Cardiac fibroblast (primary cell): ENCODE results near the gene CEP70.
A peak's percentile ranks its signal among the peaks of the same experiment; 100 is the strongest.
"Not testable (repeated sequence)": the region's sequence is repeated elsewhere in the genome, so short reads cannot be mapped to it uniquely, and the experiment has no call there.

Experiments used
- DNase-seq, 2 donors: peaks; one replicate each; pipeline versions ENCODE4 v3.0.0 to v3.0.0-alpha.2; 2010; ENCODE audit warnings: low read depth in 2 of 2
- H3K4me3 ChIP-seq, 2 donors: replicated peaks in 1 of 2; 1 replicate in 1 of 2; 2 replicates in 1 of 2; pipeline ENCODE4 v1.5.1; 2011; ENCODE audit warnings: low read depth in 2 of 2, low read length in 2 of 2, mild to moderate bottlenecking in 2 of 2, moderate library complexity in 1 of 2
- CTCF ChIP-seq: IDR thresholded peaks from one replicate; pipeline ENCODE4 v1.5.1; 2011; ENCODE audit warnings: low read depth, mild to moderate bottlenecking, low read length, inconsistent platforms

The CEP70 gene

GRCh38 chr3:138560501-138560900, 33.6 kb downstream of the CEP70 start:
- no peak for DNase-seq
- TF ChIP-seq CTCF = no peak
- no peak overlapping the region for H3K4me3 ChIP-seq

GRCh38 chr3:138559134-138559533, 34.9 kb downstream of the CEP70 start:
- TF ChIP-seq CTCF = no peak
- no peak for DNase-seq
- no peak overlapping the region for H3K4me3 ChIP-seq

GRCh38 chr3:138554775-138555174, 39.3 kb downstream of the CEP70 start:
- not testable (repeated sequence) for H3K4me3 ChIP-seq

GRCh38 chr3:138550958-138551357, 43.1 kb downstream of the CEP70 start:
- not testable (repeated sequence) for DNase-seq

More at GRCh38 chr3:138554775-138555174, 39.3 kb downstream of the CEP70 start:
- DNase-seq = not testable (repeated sequence)

DNA sequence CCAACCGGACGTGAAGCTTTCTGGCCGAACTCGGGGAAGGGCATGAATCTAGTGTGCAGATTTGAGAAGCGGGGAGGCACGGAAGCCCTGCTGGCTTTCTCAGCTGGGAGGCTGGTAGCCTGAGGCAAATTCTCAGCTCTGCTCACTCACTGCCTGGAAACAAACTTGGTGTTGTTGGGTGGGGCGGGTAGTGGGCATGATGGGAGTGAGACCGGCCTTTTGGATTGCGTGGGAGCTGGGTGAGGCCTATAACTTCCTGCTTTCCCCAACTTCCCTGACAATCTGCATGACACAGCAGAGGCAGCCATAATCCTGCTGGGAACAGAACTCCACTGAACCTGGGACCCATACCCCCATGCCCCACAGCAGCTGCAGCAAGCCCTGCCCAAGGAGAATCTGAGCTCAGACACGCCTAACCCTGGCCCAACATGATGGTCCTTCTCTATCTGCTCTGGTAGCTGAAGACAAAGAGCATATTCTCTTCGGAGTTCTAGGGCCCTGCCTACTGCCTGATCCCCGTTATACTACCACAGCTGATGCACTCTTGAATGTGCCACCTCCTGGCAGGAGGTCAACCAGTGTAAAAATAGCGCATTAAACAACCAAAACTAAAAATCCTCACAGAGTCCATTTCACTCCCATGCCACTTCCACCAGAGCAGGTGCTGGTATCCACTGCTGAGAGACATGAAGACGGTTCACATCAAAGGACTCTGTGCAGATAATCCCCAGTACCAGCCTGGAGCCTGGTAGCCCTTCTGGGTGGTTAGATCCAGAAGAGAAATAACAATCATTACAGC, 44.7 kb downstream of the CEP70 start:
- no peak overlapping the region for H3K4me3 ChIP-seq
- DNase-seq = no peak
- no peak for TF ChIP-seq CTCF

More at GRCh38 chr3:138550958-138551357, 43.1 kb downstream of the CEP70 start:
- H3K4me3 ChIP-seq = not testable (repeated sequence)

- TF ChIP-seq CTCF = no peak
- no peak overlapping the region for H3K4me3 ChIP-seq
- peak in 1 of 2 donors; percentile 2 for DNase-seq
Measured at GRCh38 chr3:138547342-138547975, 46.6 kb downstream of the CEP70 start.

DNA sequence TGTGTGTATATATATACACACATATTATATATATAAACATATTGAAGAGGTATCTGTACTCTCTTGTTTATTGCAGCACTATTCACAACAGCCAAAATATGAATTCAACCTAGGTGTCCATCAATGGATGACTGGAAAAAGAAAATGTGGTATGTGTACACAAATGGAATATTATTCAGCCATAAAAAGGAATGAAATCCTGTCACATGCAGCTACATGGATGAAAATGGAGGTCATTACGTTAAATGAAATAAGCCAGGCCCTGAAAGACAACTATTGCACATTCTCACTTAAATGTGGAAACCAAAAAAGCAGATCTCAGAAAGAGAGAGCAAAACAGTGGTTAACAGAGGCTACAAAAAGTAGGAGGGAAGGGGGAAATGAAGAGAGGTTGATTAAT, 49.5 kb downstream of the CEP70 start:
- no peak overlapping the region for H3K4me3 ChIP-seq
- no peak for DNase-seq
- TF ChIP-seq CTCF = no peak
